NB4 (cell line): ENCODE results near the gene MAGI2.

Experiments
- DNase-seq: peaks from one replicate; pipeline ENCODE4 v3.0.0; 2010; ENCODE audit warnings: low read depth
- H3K4me3 ChIP-seq: one replicate; pipeline ENCODE4 v1.5.1; 2011; ENCODE audit warnings: mild to moderate bottlenecking, low read depth, low read length, moderate library complexity
- CTCF ChIP-seq: IDR thresholded peaks from one replicate; pipeline ENCODE4 v1.5.1; 2012; ENCODE audit warnings: low read depth, low read length
- MYC ChIP-seq: IDR thresholded peaks from 2 replicates; pipeline ENCODE4 v1.6.1; 2011; ENCODE audit warnings: low read depth, low read length
- POLR2A ChIP-seq: IDR thresholded peaks from 2 replicates; pipeline ENCODE4 v1.6.1; 2011; ENCODE audit warnings: mild to moderate bottlenecking; ENCODE audit not compliant: insufficient read length; ENCODE audit errors: extremely low read depth
- TF ChIP-seq, protein P1 (sequence below): IDR thresholded peaks from 2 replicates; pipeline ENCODE4 v1.6.1; 2011; ENCODE audit warnings: low read depth, low read length

Gene MAGI2

GRCh38 chr7:78203042-78203720, 1250.3 kb downstream of the MAGI2 start:
- DNase-seq = no peak

GRCh38 chr7:78198756-78199155, 1254.7 kb downstream of the MAGI2 start:
- DNase-seq = no peak
- TF ChIP-seq POLR2A (no peak), CTCF (no peak)
- H3K4me3 ChIP-seq = no peak overlapping the region

More at GRCh38 chr7:78203042-78203720, 1250.3 kb downstream of the MAGI2 start:
- TF ChIP-seq CTCF (no peak), POLR2A (no peak), MYC (no peak)
- TF ChIP-seq, protein P1, sequence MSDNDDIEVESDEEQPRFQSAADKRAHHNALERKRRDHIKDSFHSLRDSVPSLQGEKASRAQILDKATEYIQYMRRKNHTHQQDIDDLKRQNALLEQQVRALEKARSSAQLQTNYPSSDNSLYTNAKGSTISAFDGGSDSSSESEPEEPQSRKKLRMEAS = no peak
- H3K4me3 ChIP-seq = no peak overlapping the region

DNA sequence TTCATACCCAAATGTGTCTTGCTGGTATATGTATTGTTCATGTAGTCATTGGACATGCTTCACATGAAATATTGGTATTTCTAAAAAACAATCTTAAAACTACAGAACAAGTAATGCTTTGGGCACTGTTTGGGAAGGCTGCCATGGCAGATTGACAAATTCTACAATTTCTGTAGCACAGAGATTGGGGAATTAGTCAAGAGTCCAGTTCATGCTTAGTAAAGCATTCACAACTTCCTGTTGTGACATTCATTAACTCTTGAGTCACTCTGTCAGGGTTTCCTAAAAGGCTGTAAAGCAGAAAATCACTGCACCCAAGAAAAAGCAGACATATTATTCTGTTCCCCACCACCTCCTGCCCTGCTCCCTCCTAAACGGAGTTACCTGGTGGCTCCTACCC, 1256.0 kb downstream of the MAGI2 start:
- H3K4me3 ChIP-seq = no peak overlapping the region
- TF ChIP-seq, protein P1 = no peak
- TF ChIP-seq POLR2A (no peak), MYC (no peak), CTCF (no peak)
- peak; percentile 40 for DNase-seq

DNA sequence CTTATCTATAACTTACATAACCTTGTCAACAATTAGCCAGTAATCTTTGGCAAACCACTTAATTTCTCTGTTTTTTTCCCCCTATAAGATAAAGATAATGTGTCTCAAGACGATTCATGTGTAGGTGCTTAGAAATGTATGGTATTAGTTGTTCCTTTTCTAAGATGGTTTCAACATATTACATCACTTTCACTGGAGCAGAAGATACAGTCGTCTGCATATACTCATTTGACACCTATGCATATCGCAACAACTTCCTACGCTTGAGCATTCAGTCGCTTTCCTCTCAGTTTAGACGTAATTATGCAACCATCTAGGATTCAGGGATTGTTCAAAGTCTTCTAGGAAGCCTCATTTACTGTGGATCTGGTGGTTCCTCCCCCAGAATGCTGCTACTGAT, 1258.2 kb downstream of the MAGI2 start:
- DNase-seq = no peak
- TF ChIP-seq CTCF (no peak), POLR2A (no peak)
- no peak overlapping the region for H3K4me3 ChIP-seq

DNA sequence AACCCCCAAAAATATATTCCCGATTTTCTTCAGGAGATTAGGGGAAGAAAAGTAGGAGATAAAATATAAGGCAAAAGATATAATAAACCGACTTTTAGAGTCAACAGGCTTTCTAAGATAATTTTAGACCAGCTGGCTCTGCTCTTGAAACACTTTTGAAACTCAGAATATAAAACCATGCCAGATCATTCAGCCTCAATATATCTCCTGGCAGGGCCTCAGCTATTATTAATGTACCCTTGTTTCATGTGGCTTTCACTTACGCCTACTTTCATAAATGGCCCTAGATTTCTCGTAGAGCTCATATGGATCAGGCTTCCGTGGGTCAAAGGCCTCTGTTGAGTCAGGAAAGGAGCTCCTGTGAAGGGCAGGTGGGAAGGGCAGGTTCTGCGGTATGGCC, 1258.9 kb downstream of the MAGI2 start:
- no peak for DNase-seq
- no peak for TF ChIP-seq POLR2A
- no peak for TF ChIP-seq CTCF
- TF ChIP-seq, protein P1 = no peak
- TF ChIP-seq MYC = no peak
- no peak overlapping the region for H3K4me3 ChIP-seq

- no peak for TF ChIP-seq CTCF
- TF ChIP-seq MYC = no peak
- no peak for DNase-seq
- no peak overlapping the region for H3K4me3 ChIP-seq
Observed at GRCh38 chr7:78191475-78192079, 1261.9 kb downstream of the MAGI2 start.
